A549 treated with Hydrocortisone at 1 μM for 4 hours (cell line): Measurements from ENCODE around the gene SEL1L. TPM values are rescaled to one million over a fixed set of nuclear protein-coding genes. Genes with fewer than 3 reads are reported as not detected.

Experiments
- total RNA-seq: library from RNA; stranded (reverse); fragments of 200-300 nt; extraction: Qiagen RNA extraction; gene quantifications from 5 replicates; pipeline ENCODE4 v1.2.3, GENCODE V29; 2022

The SEL1L gene
- total RNA-seq: 16.4 to 30.2 TPM (median 22.8 TPM) in 5 replicates

DNA sequence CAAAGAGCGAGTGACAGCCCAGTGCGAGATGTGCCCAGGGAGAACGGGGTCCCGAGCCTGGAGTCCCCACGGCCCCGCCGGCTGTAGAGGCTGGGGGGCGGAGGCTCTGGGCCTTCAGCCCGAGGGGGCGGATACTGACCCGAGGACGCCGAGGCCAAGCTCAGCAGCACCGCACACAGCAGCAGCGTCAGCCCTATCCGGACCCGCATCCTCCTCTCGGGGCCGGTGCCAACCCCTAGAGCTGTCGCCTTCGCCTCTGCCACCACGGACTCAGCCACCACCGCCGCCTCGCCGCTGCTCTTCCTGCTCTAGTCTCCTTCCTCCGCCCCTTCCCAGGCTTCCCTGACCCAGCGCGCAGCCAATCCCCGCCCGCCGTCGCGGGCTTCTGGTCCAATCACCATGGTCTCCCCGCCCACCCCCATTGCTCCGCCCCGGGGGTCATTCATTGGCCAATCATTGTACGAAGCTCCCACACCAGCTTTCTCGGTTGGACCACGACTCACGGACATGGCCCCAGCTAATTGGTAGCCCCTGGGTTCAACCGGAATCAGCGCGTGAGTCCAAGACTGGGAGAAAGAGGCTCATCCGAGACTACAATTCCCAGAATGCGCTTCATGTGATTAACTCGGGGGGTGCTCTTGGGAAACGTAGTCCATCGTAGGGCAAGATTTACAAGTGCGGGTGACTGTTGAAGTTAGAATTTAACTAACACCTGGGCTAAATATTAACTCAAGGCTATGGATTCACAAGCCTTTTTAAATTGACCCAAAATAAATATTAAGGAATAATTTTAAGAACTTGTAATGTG, at the start of gene SEL1L:
SEL1L (minus strand) TSS at position 318 of the 808 bp plus-strand sequence; CDS start at position 209, 109 bp downstream.

Other genes starting within 250 kb of the SEL1L start
- 1.5 to 2.6 TPM (median 1.6 TPM) in 5 replicates for gene STON2, start 133.5 kb downstream of the SEL1L start, total RNA-seq